HL-60 (cell line): ENCODE measurements around the gene SIGMAR1.

ENCODE experiments used
- DNase-seq, 2 experiments: peaks; one replicate each; pipeline ENCODE4 v3.0.0-alpha.2; 2010 to 2020; ENCODE audit warnings: low read depth in 1 of 2, low spot score in 1 of 2
- H3K27ac ChIP-seq: fragments of 250-450 bp; sonication (Bioruptor Pico); replicated peaks from 2 replicates; pipeline ENCODE4 v1.5.1; 2020; ENCODE audit warnings: mild to moderate bottlenecking, moderate library complexity
- H3K27me3 ChIP-seq: fragments of 250-450 bp; sonication (Bioruptor Pico); 2 replicates; pipeline ENCODE4 v1.5.1; 2021; ENCODE audit warnings: mild to moderate bottlenecking, moderate library complexity; ENCODE audit not compliant: insufficient read depth, poor library complexity, severe bottlenecking
- H3K4me3 ChIP-seq: replicated peaks from 2 replicates; pipeline ENCODE4 v1.5.1; 2011; ENCODE audit warnings: mild to moderate bottlenecking, control low read depth, low read length; ENCODE audit not compliant: insufficient read depth
- CTCF ChIP-seq: IDR thresholded peaks from one replicate; pipeline ENCODE4 v1.5.1; 2011; ENCODE audit warnings: low read length, control low read depth, inconsistent platforms; ENCODE audit not compliant: insufficient read depth
- GABPA ChIP-seq: IDR thresholded peaks from 2 replicates; pipeline ENCODE4 v1.6.1; 2012; ENCODE audit warnings: low read depth
- POLR2AphosphoS5 ChIP-seq: IDR thresholded peaks from 2 replicates; pipeline ENCODE4 v1.6.1; 2012; ENCODE audit warnings: low read depth
- REST ChIP-seq: IDR thresholded peaks from 2 replicates; pipeline ENCODE4 v1.6.1; 2012; ENCODE audit warnings: low read depth; ENCODE audit not compliant: insufficient replicate concordance
- SPI1 ChIP-seq: IDR thresholded peaks from 2 replicates; pipeline ENCODE4 v1.6.1; 2012; ENCODE audit warnings: low read depth, mild to moderate bottlenecking, borderline replicate concordance

SIGMAR1 gene

GRCh38 chr9:34675048-34675714 is 37.6 kb upstream of the SIGMAR1 start:
- Histone ChIP-seq H3K27ac (no peak overlapping the region), H3K4me3 (no peak overlapping the region), H3K27me3 (no peaks in the 10 kb centered on the region)
- DNase-seq = peak; percentile 40 to 81
- TF ChIP-seq CTCF = peak; percentile 61
- TF ChIP-seq REST = no peak
- no peak for TF ChIP-seq POLR2AphosphoS5
- TF ChIP-seq GABPA = no peak

DNA sequence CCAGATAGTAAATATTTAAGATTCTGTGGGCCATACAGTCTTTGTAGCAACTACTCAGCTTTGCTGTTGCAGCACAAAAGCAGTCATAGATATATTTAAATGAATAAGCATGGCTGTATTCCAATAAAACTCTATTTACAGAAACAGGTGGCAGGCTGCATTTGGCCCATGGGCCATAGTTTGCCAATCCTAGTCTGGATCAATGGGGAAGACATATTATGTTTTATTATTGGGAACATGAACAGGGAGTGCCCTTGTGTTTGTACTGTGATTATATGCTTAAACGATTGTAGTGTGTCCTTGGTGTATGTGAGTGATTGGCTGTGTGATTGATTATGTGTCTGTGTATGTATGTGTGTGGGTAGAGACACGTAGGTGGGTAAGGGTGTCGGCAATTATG is 36.9 kb upstream of the SIGMAR1 start:
- TF ChIP-seq POLR2AphosphoS5 = no peak
- TF ChIP-seq GABPA = no peak
- no peak for TF ChIP-seq SPI1
- no peak for TF ChIP-seq REST
- no peak for TF ChIP-seq CTCF
- Histone ChIP-seq H3K27me3 (no peaks in the 10 kb centered on the region), H3K4me3 (no peak overlapping the region), H3K27ac (no peak overlapping the region)
- no peak for DNase-seq

DNA sequence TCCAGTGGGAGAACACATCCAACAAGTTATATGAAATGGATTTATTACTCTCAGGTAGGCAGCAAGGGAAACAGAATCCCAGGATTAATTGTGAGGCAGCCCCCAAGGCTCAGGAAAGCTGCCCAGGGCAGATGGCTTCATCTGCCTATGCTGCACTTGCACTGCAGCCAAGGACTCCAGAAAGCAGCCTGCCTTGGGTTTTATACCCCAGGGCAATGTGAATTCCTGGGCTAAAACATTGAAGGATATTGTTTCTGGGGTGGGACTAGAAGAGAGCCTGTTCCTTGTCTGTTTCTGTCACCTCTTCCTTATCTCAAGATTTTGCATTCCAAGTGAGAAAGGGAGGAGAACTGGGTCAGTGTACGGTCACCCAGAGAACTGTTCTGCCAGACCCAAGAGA is 33.7 kb upstream of the SIGMAR1 start:
- no peak for DNase-seq
- no peak overlapping the region for H3K27ac ChIP-seq
- H3K4me3 ChIP-seq = no peak overlapping the region
- no peaks in the 10 kb centered on the region for H3K27me3 ChIP-seq
- TF ChIP-seq POLR2AphosphoS5 (no peak), SPI1 (no peak), GABPA (no peak), REST (no peak), CTCF (no peak)
